ENCODE measurements around the gene ABTB2. TPM values are rescaled to one million over a fixed set of nuclear protein-coding genes. Genes with fewer than 3 reads are reported as not detected.

The ABTB2 gene
- polyA plus RNA-seq, 1 experiment, result 6.3 TPM

- POLR2A ChIA-PET, result no interaction called here
- no peak for DNase-seq (ENCODE audit: low read depth)
- Histone ChIP-seq H3K27me3 (ENCODE audit: control insufficient read depth, insufficient read depth, low read length) (no peaks in the 10 kb centered on the region; the same call in 1 of the 2 replicates), H3K4me3 (ENCODE audit: low read depth, low read length) (no peak overlapping the region), H3K36me3 (ENCODE audit: control insufficient read depth, insufficient read depth, low read length) (no peaks in the 10 kb centered on the region)
- CTCF ChIA-PET, result interaction anchor here (1.2 kb wide), 1 partner anchor 39 kb away, joined by 3 read pairs; no protein-coding TSS in a partner anchor
- no peak for TF ChIP-seq CTCF (IDR thresholded peaks at IDR 0.05; ENCODE audit: insufficient read depth, low read depth, low read length)
Measured at GRCh38 chr11:34268906-34269430, 88.8 kb downstream of the ABTB2 start.

GRCh38 chr11:34267417-34267816 is 90.4 kb downstream of the ABTB2 start:
- no peaks in the 10 kb centered on the region for H3K36me3 ChIP-seq (ENCODE audit: control insufficient read depth, insufficient read depth, low read length)
- no peak for TF ChIP-seq CTCF (IDR thresholded peaks at IDR 0.05; ENCODE audit: insufficient read depth, low read depth, low read length)
- no peaks in the 10 kb centered on the region; the same call in 1 of the 2 replicates for H3K27me3 ChIP-seq (ENCODE audit: control insufficient read depth, insufficient read depth, low read length)
- ChIA-PET CTCF (no interaction called here), POLR2A (no interaction called here)
- no peak for DNase-seq (ENCODE audit: low read depth)
- H3K4me3 ChIP-seq (ENCODE audit: low read depth, low read length), result no peak overlapping the region

DNA sequence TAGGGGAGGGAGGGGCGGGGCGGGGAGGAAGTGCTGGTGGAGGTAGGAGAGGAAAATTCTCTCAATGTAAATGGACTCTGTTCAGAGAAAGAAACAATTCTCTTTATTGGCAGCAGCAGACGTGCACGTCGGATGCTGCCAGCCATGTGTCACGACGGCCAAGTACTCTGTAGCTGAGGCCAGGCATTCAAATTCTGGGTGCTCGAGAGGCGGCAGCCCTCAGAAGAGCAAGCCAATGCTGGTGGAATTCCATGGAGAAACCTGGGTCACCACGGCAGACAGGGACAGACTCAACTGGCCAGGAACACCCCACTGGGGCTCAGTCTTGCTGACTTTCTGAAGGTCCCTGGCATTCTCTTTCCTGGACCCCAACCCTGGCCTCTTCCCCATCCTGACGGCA is 90.8 kb downstream of the ABTB2 start:
- CTCF ChIA-PET, result no interaction called here

GRCh38 chr11:34266090-34266912 is 91.5 kb downstream of the ABTB2 start:
- ChIA-PET CTCF (no interaction called here), POLR2A (no interaction called here)
- Histone ChIP-seq H3K4me3 (ENCODE audit: low read depth, low read length) (no peak overlapping the region), H3K27me3 (ENCODE audit: control insufficient read depth, insufficient read depth, low read length) (no peaks in the 10 kb centered on the region; the same call in 1 of the 2 replicates), H3K36me3 (ENCODE audit: control insufficient read depth, insufficient read depth, low read length) (no peaks in the 10 kb centered on the region)
- no peak for TF ChIP-seq CTCF (IDR thresholded peaks at IDR 0.05; ENCODE audit: insufficient read depth, low read depth, low read length)
- DNase-seq (ENCODE audit: low read depth), result peak; percentile 80

More for the DNA sequence above, 90.8 kb downstream of the ABTB2 start:
- TF ChIP-seq CTCF (IDR thresholded peaks at IDR 0.05; ENCODE audit: insufficient read depth, low read depth, low read length), result no peak
- Histone ChIP-seq H3K36me3 (ENCODE audit: control insufficient read depth, insufficient read depth, low read length) (no peaks in the 10 kb centered on the region), H3K4me3 (ENCODE audit: low read depth, low read length) (no peak overlapping the region), H3K27me3 (ENCODE audit: control insufficient read depth, insufficient read depth, low read length) (no peaks in the 10 kb centered on the region; the same call in 1 of the 2 replicates)
- POLR2A ChIA-PET, result no interaction called here
- DNase-seq (ENCODE audit: low read depth), result no peak

GRCh38 chr11:34264303-34265110 is 93.3 kb downstream of the ABTB2 start:
- POLR2A ChIA-PET, result interaction anchor here (0.6 kb wide), 1 partner anchor 259 kb away, joined by 4 read pairs; no protein-coding TSS in a partner anchor
- no peak for DNase-seq (ENCODE audit: low read depth)
- Histone ChIP-seq H3K27me3 (ENCODE audit: control insufficient read depth, insufficient read depth, low read length) (no peaks in the 10 kb centered on the region; the same call in 1 of the 2 replicates), H3K36me3 (ENCODE audit: control insufficient read depth, insufficient read depth, low read length) (no peaks in the 10 kb centered on the region), H3K4me3 (ENCODE audit: low read depth, low read length) (no peak overlapping the region)
- no peak for TF ChIP-seq CTCF (IDR thresholded peaks at IDR 0.05; ENCODE audit: insufficient read depth, low read depth, low read length)
- CTCF ChIA-PET, result no interaction called here

All from BJ (cell line).